Amygdala (tissue), 56 donors: ENCODE data around the gene VGLL4.
"Not testable (repeated sequence)": the region's sequence is repeated elsewhere in the genome, so short reads cannot be mapped to it uniquely, and the experiment has no call there.

Experiments used
- DNase-seq, 56 donors: peaks; one replicate each; lab custom pipeline; 2025; lab: John Stamatoyannopoulos, UW

The VGLL4 gene

DNA sequence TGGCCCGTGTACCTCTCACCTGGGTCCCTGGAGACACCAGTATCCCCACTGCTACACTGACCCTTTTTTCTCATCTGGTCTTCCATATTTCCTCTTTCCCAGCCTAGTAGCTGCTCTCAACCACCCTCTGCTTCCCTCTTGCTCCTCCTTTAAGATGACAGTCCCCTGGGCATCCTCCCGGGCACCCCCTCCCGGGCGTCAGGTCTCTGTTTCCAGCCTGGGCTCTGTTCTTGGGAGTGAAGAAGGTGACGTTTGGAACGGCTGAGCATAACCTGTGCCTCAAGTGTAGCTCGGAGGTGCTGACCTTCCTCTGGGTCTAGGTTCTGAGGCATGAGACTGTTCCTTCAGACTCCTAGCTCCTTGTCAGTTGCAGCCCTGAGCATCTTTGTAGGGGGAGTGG, 101.2 kb downstream of the VGLL4 start:
- DNase-seq: no peak

DNA sequence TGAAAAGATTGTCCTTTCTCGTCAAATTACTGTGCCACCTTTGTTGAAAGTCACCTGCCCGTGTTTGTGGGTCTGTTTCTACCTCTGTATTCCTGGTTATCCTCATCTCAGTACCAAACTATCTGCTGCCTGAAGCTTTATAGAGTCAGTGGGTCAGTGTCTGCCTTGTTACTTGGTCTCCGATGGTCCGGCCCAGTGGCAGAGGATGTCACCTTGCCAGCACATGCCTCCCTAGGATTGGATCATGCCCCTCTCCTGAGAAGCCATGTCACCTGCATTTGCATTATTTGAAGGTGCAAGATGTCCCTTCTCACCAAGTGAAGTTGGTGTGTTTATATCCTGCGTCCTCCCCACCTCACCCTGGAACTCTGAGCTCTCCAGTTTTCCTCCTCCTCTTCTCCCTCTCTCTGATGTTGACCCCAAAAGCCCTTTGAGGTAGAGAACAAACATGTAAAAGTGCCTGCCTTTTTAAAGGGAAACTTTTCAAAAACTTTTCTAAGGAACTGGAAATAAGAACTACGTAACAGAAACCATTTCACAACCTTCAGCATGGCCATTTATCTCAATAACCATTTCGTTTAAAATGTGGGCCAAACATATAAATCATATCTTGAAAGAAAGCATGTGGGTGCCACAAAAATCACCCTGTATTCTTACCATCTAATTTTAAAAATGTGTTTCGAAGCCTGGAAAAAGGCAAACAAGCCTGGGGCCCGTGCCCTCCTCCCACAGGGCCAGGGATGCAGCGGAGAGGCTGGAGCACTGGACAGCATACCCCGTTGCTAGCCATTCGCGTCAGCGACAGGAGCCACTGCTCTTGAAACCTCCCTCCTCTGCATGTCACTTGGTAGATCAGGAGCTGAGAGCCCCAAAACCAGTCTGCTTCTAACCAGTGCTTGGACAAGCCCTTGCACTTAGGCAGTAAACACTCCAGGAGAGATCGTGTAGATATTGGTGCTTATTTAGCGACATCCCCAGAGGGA, 102.1 kb downstream of the VGLL4 start:
- DNase-seq: no peak

- no peak for DNase-seq
Measured at GRCh38 chr3:11539677-11540076, 104.0 kb downstream of the VGLL4 start.

- DNase-seq: no peak
Measured at GRCh38 chr3:11539218-11539617, 104.5 kb downstream of the VGLL4 start.

DNA sequence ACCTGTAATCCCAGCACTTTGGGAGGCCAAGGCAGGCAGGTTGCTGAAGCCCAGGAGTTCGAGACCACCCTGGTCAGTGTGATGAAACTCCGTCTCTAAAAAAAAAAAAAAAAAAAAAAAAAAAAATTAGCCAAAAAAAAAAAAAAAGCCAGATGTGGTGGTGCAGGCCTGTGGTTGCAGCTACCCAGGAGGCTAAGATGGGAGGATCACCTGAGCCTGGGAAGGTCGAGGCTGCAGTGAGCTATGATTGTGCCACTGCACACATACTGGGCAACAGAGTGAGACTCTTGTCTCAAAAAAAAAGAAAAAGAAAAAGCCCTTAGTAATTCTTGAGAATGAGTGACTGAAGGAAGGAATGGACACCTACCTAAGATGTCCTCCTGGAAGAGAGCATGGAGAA, 105.1 kb downstream of the VGLL4 start:
- no peak for DNase-seq

DNA sequence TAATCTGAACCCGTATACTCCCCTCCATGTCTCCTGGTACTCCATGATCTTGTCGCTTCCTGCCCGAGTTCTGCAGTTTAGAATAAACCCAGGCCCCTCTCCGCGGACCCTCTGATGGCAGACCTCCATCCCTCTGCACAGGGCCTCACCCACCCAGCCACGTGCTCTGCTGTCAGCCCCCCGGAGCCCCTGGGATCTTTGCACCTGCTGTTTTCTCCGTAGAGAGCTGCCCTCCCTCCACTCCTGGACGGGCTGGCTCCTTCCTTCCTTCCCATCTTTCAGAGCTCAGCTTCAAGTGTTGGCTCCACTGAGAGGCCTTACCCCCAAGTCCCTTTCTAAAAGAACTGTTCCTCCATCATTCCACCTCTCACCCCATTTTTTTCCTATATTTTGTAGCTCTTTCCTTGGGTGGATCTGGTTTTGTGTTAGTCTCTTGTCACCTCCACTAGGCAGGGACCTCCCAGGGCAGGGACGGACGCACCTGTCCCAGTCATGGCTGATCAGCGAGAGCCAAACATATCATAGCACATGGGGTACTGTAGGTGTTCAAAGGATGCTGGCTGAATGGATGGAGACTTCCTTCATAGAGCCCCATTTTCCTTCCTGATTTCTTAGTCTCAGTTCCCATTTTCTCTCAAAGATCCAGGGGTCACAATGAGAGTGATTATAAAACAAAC, 106.6 kb downstream of the VGLL4 start:
- no peak for DNase-seq

- no peak for DNase-seq
Measured at GRCh38 chr3:11536132-11536935, 107.4 kb downstream of the VGLL4 start.

DNA sequence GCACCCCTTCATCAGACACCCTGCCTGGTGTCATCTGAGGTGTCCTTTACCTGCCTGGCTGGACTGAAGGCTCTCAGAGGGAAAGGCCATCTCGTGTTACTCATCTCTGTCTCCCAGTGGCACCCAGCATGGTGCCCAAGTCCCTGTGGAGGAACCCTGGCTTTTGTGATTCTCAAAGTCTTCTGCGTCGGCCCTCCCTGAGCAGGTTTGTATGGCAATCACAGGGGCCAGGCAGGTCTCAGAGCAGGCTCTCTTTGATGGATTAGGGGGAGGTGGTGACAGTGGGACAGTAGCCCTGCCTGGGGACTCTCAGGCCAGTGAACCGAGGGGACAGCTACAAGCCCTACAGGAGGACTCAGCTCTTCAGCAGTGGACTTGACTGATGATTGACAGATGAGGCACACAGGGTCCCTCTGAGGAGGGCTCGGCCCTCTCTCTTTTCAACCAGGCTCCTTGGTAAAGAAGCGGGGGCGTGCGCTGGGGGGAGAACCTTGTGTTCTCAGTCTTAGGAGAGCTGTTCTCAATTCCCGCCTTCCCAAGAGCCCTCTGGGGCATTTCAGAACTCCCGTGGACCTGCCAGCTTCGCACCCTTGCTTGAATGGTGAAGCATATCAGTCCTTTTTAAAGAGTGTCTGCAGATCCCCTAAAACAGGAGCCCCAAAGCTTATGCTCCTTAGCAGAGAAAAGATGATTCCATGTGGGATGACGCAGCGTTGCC, 108.3 kb downstream of the VGLL4 start:
- DNase-seq: no peak

DNA sequence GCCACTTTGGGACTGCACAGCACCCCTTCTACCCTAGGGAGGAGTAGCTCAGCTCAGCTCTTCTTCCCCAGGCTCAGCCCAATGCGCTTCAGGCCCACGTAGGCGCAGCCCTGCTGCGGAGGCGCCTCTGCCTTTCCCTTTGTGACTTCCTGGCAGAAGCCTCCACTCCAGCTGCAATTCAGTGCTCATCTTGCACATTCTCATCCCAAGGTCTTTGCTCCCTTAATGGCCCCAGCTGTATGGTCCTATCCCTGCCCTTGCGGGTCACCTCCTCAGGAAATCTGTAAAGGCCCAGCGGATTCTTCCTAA, 109.0 kb downstream of the VGLL4 start:
- no peak for DNase-seq

DNA sequence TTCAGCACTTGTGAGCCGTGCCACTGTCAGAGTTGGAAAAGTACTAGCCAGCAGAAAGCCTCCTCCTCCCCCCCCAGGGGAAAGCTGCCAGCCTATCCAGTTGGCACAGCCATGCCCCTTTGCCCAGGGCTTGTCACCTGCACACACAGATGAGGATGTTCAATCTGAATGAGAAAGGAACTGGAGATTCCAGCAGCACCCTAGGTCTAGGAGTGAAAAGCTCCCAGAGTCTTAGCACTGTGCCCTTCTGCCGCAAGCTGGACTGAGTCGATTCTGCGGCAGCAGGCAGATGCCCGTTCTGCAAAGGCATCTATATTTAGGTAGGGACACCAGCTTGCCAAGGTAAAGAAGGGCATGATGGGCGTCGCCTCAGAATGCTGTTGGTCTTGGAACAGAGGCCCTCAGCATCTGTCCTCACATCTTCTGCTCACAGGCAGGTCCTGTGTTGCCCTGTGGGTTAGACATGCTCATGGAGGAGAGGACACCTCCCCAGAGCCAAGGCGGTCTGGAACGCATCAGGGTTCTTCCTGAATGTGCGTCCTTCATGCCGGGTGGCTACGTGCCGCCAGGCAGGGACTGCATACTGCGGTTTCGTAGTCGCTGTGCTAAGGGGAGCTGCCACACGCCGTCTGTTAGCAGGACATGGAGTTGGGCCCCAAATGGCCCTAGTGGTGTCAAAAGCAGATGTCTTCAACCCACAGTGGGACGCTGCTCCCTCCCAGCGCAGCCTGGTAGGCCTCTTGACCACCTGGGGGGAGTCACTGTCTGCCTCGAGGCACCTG, 109.5 kb downstream of the VGLL4 start:
- DNase-seq: peak in 5 of 56 donors; percentile 27 to 51 (median 29)

DNA sequence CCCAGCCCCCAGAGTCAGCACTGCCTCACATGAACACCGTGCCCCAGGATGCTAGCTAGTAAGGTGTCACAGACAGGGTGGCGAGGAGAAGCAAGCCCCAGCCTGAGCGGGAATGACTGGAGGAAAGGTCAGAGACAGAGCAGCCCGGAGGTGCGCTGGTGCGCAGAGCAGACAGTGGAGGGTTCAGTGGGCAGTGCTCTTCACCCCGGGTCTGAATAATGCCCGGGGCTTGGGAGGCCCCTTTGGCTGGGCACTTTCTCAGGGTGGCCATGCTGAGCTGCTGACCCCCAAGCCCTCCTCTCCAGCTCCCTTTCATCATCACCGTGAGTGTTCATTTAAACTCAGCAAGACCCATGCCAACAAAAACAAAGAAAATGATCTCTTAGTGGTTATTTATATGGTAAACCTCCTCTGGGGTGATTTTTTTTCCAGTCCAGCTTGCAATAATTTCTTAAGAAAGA, 110.8 kb downstream of the VGLL4 start:
- DNase-seq: no peak

- peak in 17 of 56 donors; percentile 17 to 65 (median 36) for DNase-seq
Measured at GRCh38 chr3:11530153-11530721, 113.5 kb downstream of the VGLL4 start.

- DNase-seq: no peak
Measured at GRCh38 chr3:11529281-11529680, 114.4 kb downstream of the VGLL4 start.

DNA sequence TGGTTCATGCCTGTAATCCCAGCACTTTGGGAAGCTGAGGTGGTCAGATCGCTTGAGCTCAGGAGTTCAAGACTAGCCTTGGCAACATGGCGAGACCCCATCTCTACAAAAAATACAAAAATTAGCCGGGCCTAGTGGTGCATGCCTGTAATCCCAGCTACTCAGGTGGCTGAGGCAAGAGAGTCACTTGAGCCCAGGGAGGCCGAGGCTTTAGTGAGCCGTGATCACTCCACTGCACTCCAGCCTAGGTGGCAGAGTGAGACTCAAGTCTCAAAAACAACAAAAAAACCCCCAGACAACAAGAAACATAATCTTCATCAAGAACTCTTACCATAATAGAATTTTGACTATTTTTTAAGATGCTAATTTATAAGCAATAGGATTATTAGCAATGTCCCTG, 117.6 kb downstream of the VGLL4 start:
- DNase-seq: not testable (repeated sequence)

GRCh38 chr3:11523572-11524101, 120.1 kb downstream of the VGLL4 start:
- DNase-seq: no peak

DNA sequence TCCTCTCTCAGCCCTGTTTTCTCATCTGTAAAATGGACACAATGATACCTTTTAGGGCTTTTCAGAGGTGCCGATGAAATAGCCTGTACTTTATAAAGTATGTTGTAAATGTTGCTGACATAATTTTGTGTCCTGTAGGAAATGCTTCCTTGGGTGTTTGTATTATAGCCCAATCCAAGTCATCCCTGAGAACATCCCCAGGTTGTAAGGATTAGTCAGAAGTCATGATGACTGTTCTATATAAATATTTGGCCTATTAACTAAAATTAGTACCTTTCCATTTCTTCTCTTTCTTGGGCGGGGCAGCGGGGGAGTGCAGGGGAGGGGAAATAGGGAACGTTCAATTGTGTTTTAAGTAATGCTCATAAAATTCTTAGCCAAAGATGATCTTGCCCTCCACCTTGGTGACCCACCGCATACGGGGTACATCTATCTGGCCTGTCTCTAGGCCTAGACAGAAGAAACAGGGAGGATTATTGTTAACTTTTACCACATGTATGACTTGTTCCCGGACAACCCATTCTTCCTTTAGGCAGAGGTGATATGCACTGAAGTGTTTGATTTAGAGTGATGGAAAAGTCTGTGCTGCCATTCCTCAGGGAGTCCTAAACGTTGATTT, 120.7 kb downstream of the VGLL4 start:
- no peak for DNase-seq

DNA sequence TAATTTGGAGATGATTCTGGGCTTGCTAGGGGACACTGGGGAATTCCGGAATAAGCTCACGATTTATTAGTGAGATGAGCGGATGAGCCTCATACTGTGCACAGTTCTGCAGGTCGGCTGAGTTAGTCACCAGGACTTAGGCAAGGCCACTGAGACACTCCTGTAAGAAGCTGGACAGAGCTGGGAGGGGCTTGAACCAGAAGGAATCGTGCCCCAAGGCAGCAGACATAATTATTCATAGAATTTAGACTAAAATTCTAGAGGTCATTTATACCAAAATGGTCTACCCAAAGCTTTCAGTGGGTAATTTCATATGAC, 121.4 kb downstream of the VGLL4 start:
- DNase-seq: no peak

- DNase-seq: no peak
Measured at GRCh38 chr3:11521167-11521566, 122.5 kb downstream of the VGLL4 start.

DNA sequence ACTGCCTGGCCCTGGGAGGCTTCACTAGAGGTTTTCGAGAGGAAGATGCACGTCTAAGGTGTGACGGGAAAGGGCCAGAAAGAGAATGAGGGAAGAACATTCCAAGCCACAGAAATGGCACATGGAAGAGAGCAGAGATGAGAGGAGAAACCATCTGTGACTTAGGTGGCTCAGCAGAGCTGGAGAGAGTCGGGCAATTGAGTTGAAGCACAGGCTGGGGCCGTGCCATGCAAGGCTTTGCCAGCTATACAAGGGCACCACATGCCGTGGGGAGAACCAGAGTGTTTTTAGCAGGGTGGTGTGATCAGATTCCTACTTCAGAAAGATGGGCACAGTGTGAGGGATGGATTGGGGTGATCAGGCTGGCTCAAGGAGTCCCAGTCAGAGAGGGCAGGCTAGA, 126.1 kb downstream of the VGLL4 start:
- no peak for DNase-seq
